Measurements from ENCODE around the gene MYO7B.

Gene MYO7B

GRCh38 chr2:127637725-127638252 is 102.3 kb downstream of the MYO7B start:
- no peak for DNase-seq (ENCODE audit: low spot score)

GRCh38 chr2:127638361-127639110 is 103.1 kb downstream of the MYO7B start:
- no peak for DNase-seq (ENCODE audit: low spot score)

GRCh38 chr2:127639111-127639474 is 103.6 kb downstream of the MYO7B start:
- DNase-seq (ENCODE audit: low spot score) = no peak

- DNase-seq (ENCODE audit: low spot score) = peak; percentile 10
These were observed 104.9 kb downstream of the MYO7B start for GRCh38 chr2:127640082-127641072.

- no peak for DNase-seq (ENCODE audit: low spot score)
These were observed 105.7 kb downstream of the MYO7B start for GRCh38 chr2:127641133-127641532.

- DNase-seq (ENCODE audit: low spot score) = no peak
These were observed 106.5 kb downstream of the MYO7B start for GRCh38 chr2:127641846-127642507.

- no peak for DNase-seq (ENCODE audit: low spot score)
These were observed 107.4 kb downstream of the MYO7B start for GRCh38 chr2:127642706-127643438.

GRCh38 chr2:127643439-127644065 is 108.1 kb downstream of the MYO7B start:
- no peak for DNase-seq (ENCODE audit: low spot score)

- DNase-seq (ENCODE audit: low spot score) = no peak
These were observed 108.9 kb downstream of the MYO7B start for GRCh38 chr2:127644066-127645025.

- DNase-seq (ENCODE audit: low spot score) = no peak
These were observed 109.5 kb downstream of the MYO7B start for GRCh38 chr2:127645026-127645394.

- no peak for DNase-seq (ENCODE audit: low spot score)
These were observed 110.2 kb downstream of the MYO7B start, which contains the start of gene GPR17 for GRCh38 chr2:127645395-127646291. GPR17 (plus strand) TSS chr2:127646153; CDS start chr2:127650736, 4,583 bp downstream.

- no peak for DNase-seq (ENCODE audit: low spot score)
These were observed 111.2 kb downstream of the MYO7B start for GRCh38 chr2:127646487-127647241.

- DNase-seq (ENCODE audit: low spot score) = no peak
These were observed 112.0 kb downstream of the MYO7B start for GRCh38 chr2:127647242-127648190.

- DNase-seq (ENCODE audit: low spot score) = no peak
These were observed 112.8 kb downstream of the MYO7B start for GRCh38 chr2:127648321-127648720.

- no peak for DNase-seq (ENCODE audit: low spot score)
These were observed 113.7 kb downstream of the MYO7B start for GRCh38 chr2:127649100-127649611.

- DNase-seq (ENCODE audit: low spot score) = peak; percentile 68
These were observed 114.2 kb downstream of the MYO7B start for GRCh38 chr2:127649684-127650040.

Measured in cerebellar cortex (tissue), 1 donor.